OCI-LY1 (cell line): ENCODE measurements around the gene NEK6.

Experiments
- CTCF ChIP-seq: fragments of 200-600 bp; sonication (generic), shearing (Covaris generic); IDR thresholded peaks from 2 replicates; pipeline ENCODE4 v1.5.1; 2017; ENCODE audit warnings: mild to moderate bottlenecking, antibody characterized with exemption, low read length, moderate library complexity, mixed read lengths
- EZH2 ChIP-seq: fragments of 200-600 bp; sonication (generic), shearing (Covaris generic); IDR thresholded peaks from 2 replicates; pipeline ENCODE4 v1.8.0; 2017; ENCODE audit warnings: borderline replicate concordance, mixed run types, mild to moderate bottlenecking, antibody characterized with exemption, low read length, moderate library complexity, mixed read lengths

DNA sequence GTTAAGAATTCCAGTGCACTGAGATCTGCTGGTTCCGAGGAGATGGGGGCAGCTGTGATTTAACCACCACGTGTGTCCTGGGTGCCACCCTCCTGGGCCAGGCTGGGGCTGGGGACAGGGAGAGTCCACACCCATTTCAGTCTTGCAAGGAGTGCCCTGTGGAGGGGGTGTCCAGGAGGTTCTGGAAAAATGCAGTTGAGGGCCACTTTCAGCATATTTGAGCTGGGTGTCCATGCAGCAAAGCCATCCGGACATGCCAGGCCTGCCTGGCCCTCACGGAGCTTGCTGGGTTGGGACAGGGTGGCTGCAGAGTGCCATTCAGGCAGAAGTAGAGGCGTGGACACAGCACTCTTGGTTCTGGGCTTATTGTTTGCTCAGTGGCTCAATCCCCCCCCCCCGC lies 68.1 kb downstream of the NEK6 start:
- TF ChIP-seq CTCF (no peak), EZH2 (no peak)
